Astrocyte (in vitro differentiated cells and primary cell): ENCODE results near the gene VEGFA. TPM values are rescaled to one million over a fixed set of nuclear protein-coding genes. Genes with fewer than 3 reads are reported as not detected.

Experiments
- DNase-seq: peaks from one replicate; pipeline ENCODE4 v3.0.0-alpha.2; 2010; ENCODE audit warnings: low read depth
- FAIRE-seq: peaks from 2 replicates; lab custom pipeline; 2011; peaks lifted over from hg19 to GRCh38; lab: Jason Lieb, UNC
- H2AFZ ChIP-seq: 2 replicates; pipeline ENCODE4 v1.6.0; 2012; ENCODE audit warnings: low read depth, low read length, inconsistent platforms
- H3K27ac ChIP-seq: 2 replicates; pipeline ENCODE4 v1.5.1; 2011; ENCODE audit warnings: low read depth, low read length, inconsistent platforms
- H3K27me3 ChIP-seq: 2 replicates; pipeline ENCODE4 v1.6.0; 2011; ENCODE audit warnings: low read length, inconsistent platforms; ENCODE audit not compliant: insufficient read depth
- H3K36me3 ChIP-seq: 2 replicates; pipeline ENCODE4 v1.5.1; 2011; ENCODE audit warnings: low read length, inconsistent platforms; ENCODE audit not compliant: insufficient read depth
- H3K4me1 ChIP-seq: 2 replicates; pipeline ENCODE4 v1.5.1; 2011; ENCODE audit warnings: low read length, inconsistent platforms; ENCODE audit not compliant: insufficient read depth
- H3K4me2 ChIP-seq: 2 replicates; pipeline ENCODE4 v1.6.0; 2012; ENCODE audit warnings: low read length, inconsistent platforms
- H3K4me3 ChIP-seq: 2 replicates; pipeline ENCODE4 v1.5.1; 2011; ENCODE audit warnings: low read depth, mild to moderate bottlenecking, low read length, inconsistent platforms; ENCODE audit not compliant: insufficient read depth
- H3K79me2 ChIP-seq: 2 replicates; pipeline ENCODE4 v1.6.0; 2012; ENCODE audit warnings: mild to moderate bottlenecking, low read length, inconsistent platforms; ENCODE audit not compliant: insufficient read depth
- H3K9ac ChIP-seq: 2 replicates; pipeline ENCODE4 v1.6.0; 2012; ENCODE audit warnings: mild to moderate bottlenecking, low read length, inconsistent platforms
- H3K9me3 ChIP-seq: 2 replicates; pipeline ENCODE4 v1.5.1; 2012; ENCODE audit warnings: low read depth, mild to moderate bottlenecking, low read length, inconsistent platforms; ENCODE audit not compliant: insufficient read depth
- H4K20me1 ChIP-seq: 2 replicates; pipeline ENCODE4 v1.6.0; 2012; ENCODE audit warnings: low read length, inconsistent platforms; ENCODE audit not compliant: insufficient read depth
- H3K27ac Mint-ChIP-seq: one replicate; pipeline ENCODE4 v1.8.0; 2021; ENCODE audit warnings: mild to moderate bottlenecking, mixed read lengths; ENCODE audit not compliant: unreplicated experiment
- H3K27me3 Mint-ChIP-seq: one replicate; pipeline ENCODE4 v1.8.0; 2021; ENCODE audit warnings: low read depth, mixed read lengths; ENCODE audit not compliant: unreplicated experiment
- H3K36me3 Mint-ChIP-seq: one replicate; pipeline ENCODE4 v1.8.0; 2021; ENCODE audit warnings: low read depth, mixed read lengths; ENCODE audit not compliant: unreplicated experiment
- H3K4me1 Mint-ChIP-seq: one replicate; pipeline ENCODE4 v1.8.0; 2021; ENCODE audit warnings: low read depth, mixed read lengths; ENCODE audit not compliant: unreplicated experiment
- H3K4me3 Mint-ChIP-seq: one replicate; pipeline ENCODE4 v1.8.0; 2021; ENCODE audit warnings: mild to moderate bottlenecking, moderate library complexity, mixed read lengths; ENCODE audit not compliant: unreplicated experiment
- H3K9me3 Mint-ChIP-seq: one replicate; pipeline ENCODE4 v1.8.0; 2021; ENCODE audit warnings: mild to moderate bottlenecking, mixed read lengths; ENCODE audit not compliant: unreplicated experiment
- EZH2 ChIP-seq: IDR thresholded peaks from 2 replicates; pipeline ENCODE4 v1.6.1; 2012; ENCODE audit warnings: mild to moderate bottlenecking, low read length, inconsistent platforms; ENCODE audit not compliant: insufficient read depth
- total RNA-seq: library from RNA; stranded (reverse); gene quantifications from 2 replicates; pipeline ENCODE4 v1.2.1, GENCODE V29; 2021
- TF ChIP-seq, protein P1 (sequence below): IDR thresholded peaks from 2 replicates; pipeline ENCODE4 v1.5.1; 2011; ENCODE audit warnings: low read depth, mild to moderate bottlenecking, inconsistent platforms, low read length, moderate library complexity; ENCODE audit not compliant: insufficient read depth

VEGFA gene
- total RNA-seq, 1 donor from 2014 or later, result 144 TPM

GRCh38 chr6:43736844-43737243, 33.2 kb upstream of the VEGFA start:
- H3K36me3 ChIP-seq, result no peaks in the 10 kb centered on the region
- Mint-ChIP-seq H3K9me3 (peaks cover 7% of the 10 kb centered on the region), H3K4me3 (no peak overlapping the region), H3K27me3 (peaks cover 24% of the 10 kb centered on the region), H3K36me3 (no peaks in the 10 kb centered on the region), H3K27ac (no peak overlapping the region), H3K4me1 (peaks cover 3% of the 10 kb centered on the region)
- FAIRE-seq (no peak), DNase-seq (no peak)
- no peak overlapping the region for H2AFZ ChIP-seq
- no peaks in the 10 kb centered on the region for H3K27me3 ChIP-seq
- no peaks in the 10 kb centered on the region for H4K20me1 ChIP-seq
- H3K4me1 ChIP-seq, result no peaks in the 10 kb centered on the region
- H3K27ac ChIP-seq, result no peak overlapping the region
- H3K9me3 ChIP-seq, result no peaks in the 10 kb centered on the region
- no peaks in the 10 kb centered on the region for H3K79me2 ChIP-seq
- no peak overlapping the region for H3K4me3 ChIP-seq
- no peak overlapping the region for H3K4me2 ChIP-seq
- TF ChIP-seq, protein P1, sequence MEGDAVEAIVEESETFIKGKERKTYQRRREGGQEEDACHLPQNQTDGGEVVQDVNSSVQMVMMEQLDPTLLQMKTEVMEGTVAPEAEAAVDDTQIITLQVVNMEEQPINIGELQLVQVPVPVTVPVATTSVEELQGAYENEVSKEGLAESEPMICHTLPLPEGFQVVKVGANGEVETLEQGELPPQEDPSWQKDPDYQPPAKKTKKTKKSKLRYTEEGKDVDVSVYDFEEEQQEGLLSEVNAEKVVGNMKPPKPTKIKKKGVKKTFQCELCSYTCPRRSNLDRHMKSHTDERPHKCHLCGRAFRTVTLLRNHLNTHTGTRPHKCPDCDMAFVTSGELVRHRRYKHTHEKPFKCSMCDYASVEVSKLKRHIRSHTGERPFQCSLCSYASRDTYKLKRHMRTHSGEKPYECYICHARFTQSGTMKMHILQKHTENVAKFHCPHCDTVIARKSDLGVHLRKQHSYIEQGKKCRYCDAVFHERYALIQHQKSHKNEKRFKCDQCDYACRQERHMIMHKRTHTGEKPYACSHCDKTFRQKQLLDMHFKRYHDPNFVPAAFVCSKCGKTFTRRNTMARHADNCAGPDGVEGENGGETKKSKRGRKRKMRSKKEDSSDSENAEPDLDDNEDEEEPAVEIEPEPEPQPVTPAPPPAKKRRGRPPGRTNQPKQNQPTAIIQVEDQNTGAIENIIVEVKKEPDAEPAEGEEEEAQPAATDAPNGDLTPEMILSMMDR, result no peak
- no peak for TF ChIP-seq EZH2
- no peak overlapping the region for H3K9ac ChIP-seq

DNA sequence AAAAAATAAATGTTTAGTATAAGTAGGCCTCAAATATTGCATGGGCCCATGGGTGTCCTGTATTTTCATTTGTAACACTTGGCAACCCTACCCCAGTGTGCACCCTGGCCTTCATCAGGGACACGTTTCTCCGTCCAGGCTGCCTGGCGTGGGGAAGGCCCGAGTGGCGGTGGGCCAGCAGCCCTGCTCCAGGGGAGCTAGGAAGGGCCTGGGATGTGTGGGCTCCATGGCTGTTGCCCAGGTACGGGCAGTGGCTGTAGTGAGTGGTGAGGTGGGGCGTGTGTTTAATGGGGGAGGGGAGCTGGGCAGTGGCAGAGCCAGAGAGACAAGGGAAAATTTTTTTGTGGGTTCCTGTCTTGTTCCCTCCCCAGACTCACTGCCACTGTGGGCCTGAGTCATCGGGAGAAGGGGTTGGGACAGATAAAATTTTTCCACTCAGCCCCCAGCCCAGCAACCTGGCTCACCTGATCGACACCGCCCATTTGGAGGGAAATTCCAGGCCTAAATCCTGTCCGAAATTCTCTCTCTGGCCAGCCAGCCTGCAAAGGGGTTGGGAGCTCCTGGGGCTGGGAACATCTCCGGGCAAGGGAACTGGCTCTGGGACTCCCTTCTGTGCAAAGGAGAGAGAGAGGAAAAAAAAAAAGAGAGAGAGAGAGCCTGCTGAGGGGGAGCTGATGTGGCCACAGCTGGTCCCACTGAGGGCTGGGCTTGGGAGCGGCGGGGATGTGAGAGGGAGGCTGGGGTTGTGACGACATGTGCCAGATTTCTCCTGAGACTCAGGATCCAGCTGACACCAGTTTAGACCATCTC, 32.5 kb upstream of the VEGFA start:
- Histone ChIP-seq H4K20me1 (no peaks in the 10 kb centered on the region), H2AFZ (no peak overlapping the region), H3K9me3 (no peaks in the 10 kb centered on the region), H3K4me2 (no peak overlapping the region), H3K4me3 (no peak overlapping the region), H3K27ac (no peak overlapping the region), H3K9ac (no peak overlapping the region), H3K36me3 (no peaks in the 10 kb centered on the region), H3K4me1 (no peaks in the 10 kb centered on the region), H3K27me3 (no peaks in the 10 kb centered on the region), H3K79me2 (no peaks in the 10 kb centered on the region)
- Mint-ChIP-seq H3K27ac (no peak overlapping the region), H3K27me3 (peaks cover 28% of the 10 kb centered on the region), H3K4me3 (no peak overlapping the region), H3K36me3 (no peaks in the 10 kb centered on the region), H3K9me3 (peaks cover 3% of the 10 kb centered on the region), H3K4me1 (peaks cover 3% of the 10 kb centered on the region)
- DNase-seq (no peak), FAIRE-seq (no peak)
- TF ChIP-seq EZH2, result no peak
- TF ChIP-seq, protein P1, result no peak

GRCh38 chr6:43738267-43738676, 31.7 kb upstream of the VEGFA start:
- Histone ChIP-seq H3K9ac (no peak overlapping the region), H3K27ac (no peak overlapping the region), H3K36me3 (no peaks in the 10 kb centered on the region), H3K9me3 (no peaks in the 10 kb centered on the region), H3K4me1 (no peaks in the 10 kb centered on the region), H3K4me3 (no peak overlapping the region), H3K27me3 (no peaks in the 10 kb centered on the region), H3K79me2 (no peaks in the 10 kb centered on the region), H2AFZ (no peak overlapping the region), H3K4me2 (no peak overlapping the region), H4K20me1 (no peaks in the 10 kb centered on the region)
- Mint-ChIP-seq H3K9me3 (no peaks in the 10 kb centered on the region), H3K27ac (no peak overlapping the region), H3K4me3 (no peak overlapping the region), H3K36me3 (no peaks in the 10 kb centered on the region), H3K27me3 (peaks cover 36% of the 10 kb centered on the region), H3K4me1 (peaks cover 3% of the 10 kb centered on the region)
- TF ChIP-seq EZH2, result no peak
- no peak for FAIRE-seq
- no peak for DNase-seq
